T-helper 22 cell (primary cell): ENCODE data around the gene AGPAT1.

Experiments
- DNase-seq: peaks from one replicate; pipeline ENCODE4 v3.0.0-alpha.2; 2020; ENCODE audit warnings: low read depth

Gene AGPAT1

DNA sequence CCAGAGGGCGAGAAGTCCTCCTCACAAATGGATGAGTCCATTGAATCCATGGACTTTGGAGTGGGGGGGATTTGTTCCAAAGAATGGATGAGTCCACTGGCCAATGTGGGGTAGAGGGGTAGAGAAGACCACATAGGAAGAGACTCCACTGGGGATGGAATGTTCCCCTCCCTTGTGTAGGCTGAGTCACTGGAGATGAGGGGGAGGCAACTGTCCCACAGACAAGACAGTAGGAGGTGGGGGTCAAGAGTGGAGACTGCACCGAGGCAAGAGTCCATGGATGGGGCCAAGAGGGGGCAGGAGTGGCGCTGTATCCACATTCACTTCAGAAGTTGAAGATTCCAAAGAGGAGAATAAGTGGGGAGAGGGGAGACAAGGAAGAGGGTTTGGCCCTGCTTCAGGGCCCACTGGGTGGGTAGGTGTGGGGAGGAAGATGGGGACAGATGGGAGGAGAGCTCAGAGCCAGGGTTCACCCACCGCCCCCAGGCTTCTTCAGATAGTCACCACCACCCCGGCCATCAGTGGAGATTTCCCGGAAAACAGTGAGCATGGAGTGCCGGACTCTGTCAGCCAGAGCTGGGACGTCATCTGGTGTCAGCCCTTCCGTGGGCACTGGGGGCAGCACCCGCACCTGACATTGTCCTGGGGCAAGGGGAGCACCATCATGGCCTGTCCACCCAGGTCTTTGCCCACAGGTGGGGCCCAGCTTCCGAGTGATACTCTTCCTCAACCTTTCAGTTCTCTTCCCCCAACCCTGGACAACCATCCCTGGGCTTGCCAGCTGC lies 6.9 kb downstream of the AGPAT1 start:
- no peak for DNase-seq

DNA sequence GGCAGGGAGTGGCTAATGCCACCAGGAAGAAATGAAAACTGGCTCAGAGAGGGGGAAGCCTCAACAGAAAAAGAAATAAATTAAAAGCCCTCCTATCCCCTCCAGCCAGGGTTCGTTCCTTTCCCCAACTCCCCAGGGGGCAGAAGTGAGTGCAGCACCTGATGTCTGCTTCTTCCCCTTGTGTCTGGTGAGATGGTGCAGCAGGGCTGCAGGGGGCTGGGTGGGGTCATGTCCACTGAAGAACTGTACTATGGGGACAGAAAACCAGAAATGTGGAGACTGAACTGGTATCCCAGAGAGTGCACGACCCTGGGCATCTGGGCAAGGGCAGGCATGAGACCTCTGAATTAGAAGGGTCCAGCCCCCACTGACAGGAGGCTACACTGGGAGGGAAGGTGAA lies 7.5 kb downstream of the AGPAT1 start:
- DNase-seq, result no peak

DNA sequence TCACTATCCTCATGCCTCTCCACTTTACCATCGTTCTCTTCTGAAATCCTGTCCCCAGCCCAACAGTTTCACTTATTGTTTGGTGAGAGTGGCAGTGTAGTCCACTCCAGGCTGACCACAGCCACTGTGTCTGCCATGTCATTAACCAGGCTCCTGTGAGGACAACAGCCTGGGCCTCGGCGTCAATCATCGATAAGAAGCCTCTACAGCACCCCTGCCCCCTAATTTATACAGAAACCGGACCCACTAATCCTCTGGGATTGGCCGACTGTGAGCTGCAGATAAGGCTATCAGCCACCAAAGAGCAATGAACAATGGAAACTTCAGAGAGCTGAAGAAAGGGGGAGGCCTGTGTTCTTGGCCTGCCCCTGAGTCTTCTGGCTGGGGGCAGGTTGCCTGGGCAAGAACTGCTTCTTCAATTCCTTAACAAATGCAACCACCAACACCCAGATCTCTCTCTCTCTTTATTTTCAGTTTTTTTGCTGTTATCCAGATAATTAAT lies 8.1 kb downstream of the AGPAT1 start:
- DNase-seq, result no peak

DNA sequence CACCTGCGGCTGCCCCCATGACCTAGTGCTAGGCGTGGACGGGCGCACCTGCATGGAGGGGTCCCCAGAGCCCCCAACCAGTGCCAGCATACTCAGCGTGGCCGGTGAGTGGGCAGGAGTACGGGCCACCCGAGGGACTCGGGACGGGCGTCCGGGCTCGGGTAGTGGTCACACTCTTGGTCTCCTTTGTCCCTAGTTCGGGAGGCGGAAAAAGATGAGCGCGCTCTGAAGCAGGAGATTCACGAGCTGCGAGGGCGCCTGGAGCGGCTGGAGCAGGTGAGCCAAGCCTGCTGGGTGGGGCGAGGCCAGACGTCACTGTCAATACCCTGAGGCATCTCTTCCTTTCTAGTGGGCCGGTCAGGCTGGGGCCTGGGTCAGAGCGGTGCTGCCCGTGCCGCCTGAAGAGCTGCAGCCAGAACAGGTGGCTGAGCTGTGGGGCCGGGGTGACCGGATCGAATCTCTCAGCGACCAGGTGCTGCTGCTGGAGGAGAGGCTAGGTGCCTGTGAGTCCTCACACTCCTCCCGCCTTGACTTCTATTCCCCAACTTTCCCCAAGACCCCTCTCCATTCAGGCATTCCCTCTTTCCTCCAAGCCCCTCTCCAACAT lies 8.6 kb downstream of the AGPAT1 start:
- DNase-seq, result no peak

DNA sequence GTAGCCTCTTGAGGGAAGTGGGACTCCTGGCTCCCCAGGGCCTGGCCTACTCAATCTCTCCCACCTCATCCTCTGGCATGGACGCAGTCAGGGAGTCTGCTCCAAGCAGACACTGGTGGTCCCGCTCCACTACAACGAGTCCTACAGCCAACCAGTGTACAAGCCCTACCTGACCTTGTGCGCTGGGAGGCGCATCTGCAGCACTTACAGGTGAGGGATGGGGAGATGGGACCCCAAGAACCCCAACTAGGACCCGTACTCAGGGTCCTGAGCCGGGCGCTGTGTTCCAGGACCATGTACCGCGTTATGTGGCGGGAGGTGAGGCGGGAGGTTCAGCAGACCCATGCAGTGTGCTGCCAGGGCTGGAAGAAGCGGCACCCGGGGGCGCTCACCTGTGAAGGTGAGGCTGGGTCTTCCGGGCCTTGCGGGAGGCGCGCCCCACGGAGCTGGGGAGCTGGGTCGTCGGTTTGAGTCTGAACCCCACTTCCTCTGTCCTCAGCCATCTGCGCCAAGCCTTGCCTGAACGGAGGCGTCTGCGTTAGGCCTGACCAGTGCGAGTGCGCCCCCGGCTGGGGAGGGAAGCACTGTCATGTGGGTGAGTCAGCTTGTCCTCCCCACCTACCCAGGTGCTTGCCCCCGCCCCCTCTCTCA lies 9.3 kb downstream of the AGPAT1 start:
- DNase-seq, result no peak

DNA sequence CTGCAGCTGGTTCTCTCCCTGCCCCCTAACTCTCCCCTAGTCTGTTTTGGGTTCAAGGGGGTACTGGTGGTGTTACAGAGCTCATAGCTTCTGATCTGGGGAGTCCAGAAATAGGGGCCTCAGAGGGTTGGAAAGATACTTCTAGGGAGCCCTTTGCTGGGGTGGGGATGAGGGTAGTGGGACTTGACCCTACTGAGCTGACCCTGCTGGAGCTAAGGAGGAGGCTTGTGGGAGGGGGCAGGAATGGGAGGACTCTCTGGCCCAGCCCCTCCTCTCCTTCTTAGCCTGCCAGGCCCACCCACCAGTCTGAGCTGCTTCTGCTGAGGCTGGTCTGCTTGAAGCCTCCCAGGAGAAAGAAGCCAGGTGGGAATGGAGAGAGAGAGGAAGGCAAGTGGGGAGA lies 11.6 kb downstream of the AGPAT1 start, which contains the start of gene EGFL8:
Gene EGFL8 (plus strand): TSS at position 301 of the 400 bp plus-strand sequence. CDS start 1,571 bp downstream, outside the sequence.
- no peak for DNase-seq

DNA sequence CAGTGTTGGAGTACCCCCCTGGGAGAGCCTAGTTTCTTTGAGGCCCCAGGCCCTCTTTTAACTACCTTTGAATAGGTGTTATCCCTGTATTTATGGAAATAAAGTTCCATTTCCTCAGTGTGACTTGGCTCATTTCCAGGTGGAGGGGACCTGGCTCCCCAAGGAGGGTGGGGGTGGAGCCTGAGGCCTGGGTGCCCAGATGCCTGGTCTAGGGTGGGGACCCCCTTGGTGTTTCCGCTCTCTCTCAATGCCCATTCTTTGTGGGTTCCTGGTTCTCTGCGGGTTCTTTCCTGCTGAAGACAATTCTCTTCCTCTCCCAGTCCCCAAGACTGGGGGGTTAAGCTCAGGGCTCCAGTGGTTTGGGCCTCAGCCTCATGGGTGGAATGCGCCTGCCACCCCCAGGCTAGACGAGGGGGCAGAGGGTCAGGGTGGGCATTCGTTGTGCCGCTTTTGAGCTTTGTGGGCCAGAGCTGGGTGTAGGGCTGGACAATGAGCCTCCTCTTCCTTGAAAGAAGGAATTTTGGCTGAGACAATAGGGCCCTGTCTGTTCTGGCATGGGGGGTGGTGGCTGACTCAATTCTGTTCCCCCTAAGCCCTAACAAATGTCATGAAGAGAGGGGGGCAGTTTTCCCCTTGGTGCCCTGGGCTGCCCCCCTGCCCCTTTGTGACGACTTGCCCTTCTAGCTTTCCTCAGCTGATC lies 12.2 kb downstream of the AGPAT1 start:
- no peak for DNase-seq

DNA sequence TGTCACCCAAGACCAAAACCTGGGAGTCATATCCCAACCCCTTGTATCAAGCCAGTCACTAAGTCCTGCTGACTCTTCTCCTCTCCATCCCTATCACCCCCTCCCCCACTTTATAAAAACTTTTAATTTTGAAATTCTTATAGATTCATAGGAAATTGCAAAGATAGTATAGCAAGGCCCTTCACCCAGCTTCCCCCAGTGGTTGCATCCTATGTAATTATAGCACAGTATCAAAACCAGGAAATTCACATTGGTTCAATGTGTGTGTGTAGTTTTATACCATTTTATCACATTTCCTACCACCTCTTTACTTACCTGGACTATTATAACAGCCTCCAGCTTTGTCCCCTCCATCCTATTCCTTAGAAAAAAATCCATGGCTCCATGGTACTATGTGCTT lies 17.8 kb downstream of the AGPAT1 start:
- DNase-seq, result no peak

DNA sequence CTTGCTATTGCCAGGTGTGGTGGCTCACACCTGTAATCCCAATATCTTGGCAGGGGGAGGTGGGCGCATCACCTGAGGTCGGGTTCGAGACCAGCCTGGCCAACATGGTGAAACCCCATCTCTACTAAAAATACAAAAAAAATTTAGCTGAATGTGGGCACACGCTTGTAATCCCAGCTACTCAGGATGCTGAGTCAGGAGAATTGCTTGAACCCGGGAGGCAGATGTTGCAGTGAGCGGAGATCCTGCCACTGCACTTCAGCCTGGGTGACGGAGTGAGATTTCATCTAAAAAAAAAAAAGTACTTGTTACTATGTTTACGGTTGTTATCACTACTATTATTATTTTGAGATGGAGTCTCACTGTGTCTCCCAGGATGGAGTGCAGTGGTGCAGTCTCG lies 19.0 kb downstream of the AGPAT1 start:
- no peak for DNase-seq

DNA sequence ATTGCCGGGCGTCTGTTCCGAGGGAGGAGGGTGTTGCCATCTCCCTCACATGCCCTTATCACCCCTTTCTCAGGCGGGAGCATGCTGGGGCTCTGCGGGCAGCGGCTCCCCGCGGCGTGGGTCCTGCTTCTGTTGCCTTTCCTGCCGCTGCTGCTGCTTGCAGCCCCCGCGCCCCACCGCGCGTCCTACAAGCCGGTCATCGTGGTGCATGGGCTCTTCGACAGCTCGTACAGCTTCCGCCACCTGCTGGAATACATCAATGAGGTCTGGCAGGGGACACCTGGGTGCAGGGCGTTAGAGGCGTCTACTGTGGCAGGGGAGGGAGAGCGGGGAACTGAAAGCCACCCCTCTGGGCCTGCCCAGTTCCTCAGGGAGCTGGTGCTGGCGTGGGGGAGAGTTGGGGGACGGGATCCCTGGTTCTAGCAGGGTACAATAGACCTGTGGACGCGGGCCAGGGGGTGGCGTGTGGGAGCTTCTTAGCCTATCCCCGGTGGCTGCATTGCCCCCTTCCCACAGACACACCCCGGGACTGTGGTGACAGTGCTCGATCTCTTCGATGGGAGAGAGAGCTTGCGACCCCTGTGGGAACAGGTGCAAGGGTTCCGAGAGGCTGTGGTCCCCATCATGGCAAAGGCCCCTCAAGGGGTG lies 21.2 kb downstream of the AGPAT1 start:
- peak; percentile 28 for DNase-seq

DNA sequence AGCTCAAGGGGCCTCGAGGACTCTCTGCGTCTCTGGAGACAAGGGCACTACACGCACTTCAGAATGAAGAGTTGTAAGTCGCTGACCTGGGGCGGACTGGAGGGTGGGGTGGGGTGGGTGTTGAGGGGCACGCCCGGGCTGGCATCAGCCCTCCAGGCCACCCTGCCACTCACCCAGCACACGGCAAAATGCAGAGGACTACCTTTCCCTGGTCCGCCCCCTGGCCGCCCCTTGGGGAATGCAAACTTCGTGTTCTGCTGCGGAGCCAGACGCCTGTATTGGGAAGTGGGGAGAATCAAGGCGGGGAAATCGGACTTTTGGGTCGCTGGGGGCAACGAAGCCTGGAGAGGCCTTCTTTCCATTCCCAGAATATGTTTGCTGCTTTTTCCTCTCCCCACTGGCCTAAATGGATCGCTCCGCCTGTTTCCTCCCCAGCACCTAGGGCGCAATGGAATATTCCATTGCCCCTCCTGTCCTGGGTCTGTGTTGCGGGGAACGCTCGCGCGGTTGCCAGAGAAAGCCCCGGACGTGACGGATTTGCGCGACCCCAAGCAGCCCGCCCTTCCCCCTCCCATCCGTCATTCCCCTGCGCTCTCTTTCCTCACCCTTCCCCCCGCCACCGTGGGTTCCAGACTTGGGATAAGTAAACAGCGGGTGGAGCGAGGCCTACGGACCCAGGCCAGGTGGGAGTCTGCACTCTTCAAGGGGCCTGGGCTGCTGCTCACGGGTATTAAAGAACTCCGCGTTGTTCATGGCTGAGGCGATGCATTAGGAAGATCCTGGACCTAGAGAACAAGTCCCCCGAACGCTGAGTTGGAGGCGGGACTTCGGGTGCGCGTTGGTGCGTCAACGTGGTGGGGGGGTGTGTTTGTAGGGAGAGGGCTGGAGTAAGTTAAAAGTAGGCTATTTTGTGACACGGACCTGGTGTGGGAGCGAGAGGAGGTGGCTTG lies 22.0 kb downstream of the AGPAT1 start, which contains the start of gene PPT2:
Gene PPT2 (plus strand): TSS at position 578 of the 950 bp plus-strand sequence. CDS start 454 bp downstream, outside the sequence.
- DNase-seq, result peak; percentile 52

DNA sequence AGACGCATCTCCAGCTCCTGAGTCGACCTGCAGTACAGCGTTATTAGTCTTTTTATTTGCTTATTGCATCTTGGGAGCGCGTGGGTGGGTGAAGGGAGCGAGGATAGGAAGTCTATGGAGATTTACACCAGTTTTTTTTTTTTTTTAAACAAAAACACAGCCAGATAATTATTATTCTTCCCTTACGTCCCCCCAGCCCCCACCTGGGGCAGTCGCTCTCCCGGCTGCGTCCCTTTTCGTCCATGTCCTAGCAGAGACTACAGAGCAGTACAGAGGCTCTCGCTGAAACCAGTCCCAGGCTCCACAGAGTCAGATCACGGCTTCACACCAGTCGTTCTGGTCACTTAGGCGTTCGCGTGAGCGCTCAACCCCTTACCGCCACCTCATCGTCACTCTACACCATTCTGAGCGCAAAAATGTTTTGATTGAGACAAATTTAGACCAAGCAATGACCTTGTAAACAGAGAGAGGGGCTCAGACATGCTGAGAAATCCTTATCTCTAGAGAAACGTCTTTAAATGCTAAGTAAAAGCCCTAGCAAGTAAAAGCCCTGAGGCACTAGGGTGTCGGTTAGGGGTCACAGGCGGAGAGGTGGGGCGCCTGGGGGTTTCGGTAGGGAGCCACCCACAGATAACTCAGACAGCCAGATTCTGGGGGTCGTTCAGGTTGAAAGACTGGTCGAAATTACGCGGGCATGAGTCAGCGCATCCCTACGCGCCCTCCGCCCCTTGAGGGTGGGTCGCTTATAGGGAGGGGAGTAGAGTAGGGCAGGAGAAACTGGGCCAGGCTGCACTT lies 22.9 kb downstream of the AGPAT1 start:
- no peak for DNase-seq

DNA sequence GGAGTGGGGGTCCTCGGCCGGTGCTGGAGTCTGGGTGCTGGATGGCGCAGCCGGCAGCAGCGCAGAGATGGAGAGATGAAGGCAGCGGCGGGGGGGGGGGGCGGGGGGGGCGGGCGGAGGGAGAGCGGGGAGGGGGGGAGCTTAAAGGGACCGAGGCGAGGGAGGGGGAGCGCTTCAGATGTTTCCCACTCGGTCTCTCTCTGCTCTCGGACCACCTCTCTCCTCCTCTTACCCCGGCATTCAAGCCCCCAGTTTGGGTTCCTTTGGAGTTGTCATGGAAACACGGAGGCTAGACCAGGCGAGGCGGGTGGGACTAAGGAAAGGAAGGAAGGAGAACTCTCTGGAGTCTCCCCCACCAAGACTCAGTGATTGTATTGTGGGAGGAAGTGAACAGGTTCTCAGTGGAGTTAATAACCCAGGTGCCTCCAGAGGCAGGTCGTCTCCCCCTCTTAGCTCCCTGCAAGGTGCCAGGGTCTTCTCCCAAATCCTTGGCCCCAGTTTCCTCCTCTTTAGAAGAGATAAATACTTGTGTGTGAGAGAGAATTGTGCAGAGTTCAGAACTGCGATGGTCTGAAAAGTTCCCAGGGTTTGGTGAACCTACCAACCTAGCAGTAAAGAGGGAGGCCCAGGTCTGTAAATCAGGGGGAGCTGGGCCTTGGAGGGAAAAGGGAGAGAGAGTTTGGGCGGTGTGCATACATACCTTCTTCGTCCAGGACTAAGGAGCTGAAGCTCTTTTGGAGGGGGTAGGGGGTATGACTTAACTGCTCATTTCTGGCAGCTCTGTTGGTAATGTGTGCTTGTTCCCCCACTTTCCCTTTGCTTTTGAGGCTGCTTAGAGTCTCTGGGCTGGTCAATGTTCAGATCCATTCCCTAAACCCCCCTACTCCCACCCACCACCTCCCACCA lies 23.8 kb downstream of the AGPAT1 start, which contains the start of gene PRRT1:
Gene PRRT1 (minus strand): TSS at position 77 of the 906 bp plus-strand sequence. CDS start 112 bp downstream, outside the sequence.
- no peak for DNase-seq

DNA sequence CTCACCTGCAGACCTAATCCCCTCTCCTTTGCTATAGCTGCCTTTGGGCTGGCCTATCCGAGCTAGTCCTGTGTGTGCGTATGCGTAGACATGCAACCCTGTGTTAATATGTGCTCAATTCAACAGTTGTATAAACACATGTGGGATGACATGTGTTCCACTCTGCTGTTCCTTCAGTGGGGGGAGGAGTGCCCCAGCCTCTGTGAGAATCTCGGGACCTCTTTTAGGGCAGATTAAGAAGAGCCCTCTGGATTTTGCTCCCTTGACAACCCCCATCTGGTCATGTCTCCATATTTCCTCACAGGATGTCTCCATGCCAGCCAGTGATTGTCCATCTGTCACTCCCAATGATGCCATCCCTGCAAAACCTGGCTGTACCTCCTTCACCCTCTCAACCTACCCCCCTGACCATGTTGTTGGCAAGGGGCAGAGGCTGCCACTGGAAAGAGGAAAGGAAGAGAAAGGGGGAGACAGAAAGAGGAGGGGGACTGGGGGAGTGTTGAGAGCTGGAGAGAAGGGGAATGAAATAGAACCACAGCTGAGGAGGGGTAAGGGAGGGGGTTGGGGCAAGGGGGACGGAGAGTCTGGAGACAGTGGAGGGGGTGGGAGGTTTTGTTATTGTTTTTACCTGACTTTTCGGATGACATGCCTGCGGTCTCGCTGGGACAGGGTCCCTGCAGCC lies 24.6 kb downstream of the AGPAT1 start:
- DNase-seq, result no peak

DNA sequence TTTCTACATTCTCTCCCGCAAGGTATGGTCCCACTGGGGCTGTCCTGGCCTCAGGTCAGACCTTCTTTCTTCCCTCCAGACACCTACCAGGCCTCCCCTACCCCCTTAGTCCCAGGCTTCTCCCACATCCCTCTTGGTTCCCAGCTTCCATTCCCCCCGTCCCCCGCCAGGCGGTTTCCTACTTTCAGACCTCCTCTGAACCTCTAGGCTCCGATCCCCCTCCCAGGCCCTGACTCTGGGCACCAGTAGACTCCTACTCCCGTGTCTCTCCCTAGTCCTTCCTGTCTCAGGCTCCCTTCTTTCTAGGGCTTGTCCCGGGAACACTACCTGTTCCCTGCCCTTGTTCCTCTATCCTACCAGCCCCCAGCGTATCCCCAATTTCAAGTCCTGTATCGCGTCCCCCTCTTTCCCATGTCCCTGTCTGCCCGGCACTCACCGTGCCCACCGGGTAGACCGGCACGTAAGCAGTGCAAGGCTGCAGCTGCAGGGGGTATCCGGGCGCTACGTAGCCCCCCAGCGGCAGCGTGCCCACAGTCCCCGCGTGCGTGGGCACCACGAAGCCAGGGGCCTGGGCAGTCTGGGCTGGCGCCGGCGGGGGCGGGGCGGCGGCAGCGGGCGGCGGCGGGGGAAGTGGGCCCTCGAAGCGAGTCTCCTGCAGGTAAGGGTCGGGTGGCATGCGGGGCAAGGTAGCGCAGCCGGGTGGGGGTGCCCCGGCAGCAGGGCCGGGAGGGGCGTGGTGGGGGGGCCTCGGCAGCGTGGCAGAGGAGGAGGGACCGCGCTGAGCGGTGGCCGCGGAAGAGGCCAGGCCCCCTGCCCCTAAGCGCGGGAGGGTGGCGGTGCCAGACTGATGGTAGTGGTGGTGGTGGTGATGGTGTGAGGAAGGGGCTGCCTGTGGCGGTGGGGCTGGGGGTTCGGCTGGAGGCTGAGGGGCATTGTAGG lies 25.7 kb downstream of the AGPAT1 start:
- no peak for DNase-seq

DNA sequence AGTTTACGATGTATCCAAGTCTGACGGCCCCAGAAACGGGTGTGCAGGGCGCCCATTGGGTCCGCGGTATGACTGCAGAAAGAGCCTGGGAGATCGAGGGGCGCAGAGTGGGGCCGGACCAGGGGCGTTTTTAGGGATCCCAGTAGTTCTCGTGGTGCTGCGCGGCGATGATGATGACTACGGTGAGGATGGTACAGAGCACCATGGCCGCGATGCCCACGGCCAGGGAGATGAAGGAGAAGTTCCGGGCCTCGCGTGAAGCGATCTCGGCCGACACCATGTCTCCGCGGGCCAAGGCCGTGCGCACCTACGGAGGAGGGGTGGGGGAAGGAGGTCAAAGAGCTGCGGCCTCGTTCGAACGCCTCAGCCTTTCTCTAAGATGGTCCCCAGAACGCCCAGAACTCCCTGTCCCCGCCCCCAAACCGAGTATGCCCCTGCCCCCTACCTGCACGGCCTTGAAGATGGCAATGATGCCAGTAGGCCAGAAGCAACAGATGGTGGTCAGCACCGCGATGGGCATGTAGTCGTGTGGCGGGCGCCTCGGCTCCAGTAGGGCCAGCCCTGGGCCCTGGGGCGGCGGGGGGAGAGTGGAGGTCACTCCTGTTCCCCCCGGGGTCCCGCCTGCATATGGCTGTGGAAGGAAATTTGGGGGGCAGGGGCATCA lies 26.7 kb downstream of the AGPAT1 start:
- no peak for DNase-seq
